Hematopoietic multipotent progenitor cell treated with erythropoietin and hydrocortisone succinate and interleukin-3 and kit ligand, for 4 days (in vitro differentiated cells): Measurements from ENCODE around the gene CACHD1.
"Not testable (repeated sequence)": the region's sequence is repeated elsewhere in the genome, so short reads cannot be mapped to it uniquely, and the experiment has no call there.

Experiments
- DNase-seq: peaks from one replicate; pipeline ENCODE4 v3.0.0-alpha.2; 2015

CACHD1 gene

GRCh38 chr1:64675718-64676345, 205.9 kb downstream of the CACHD1 start:
- DNase-seq: peak; percentile 52

- DNase-seq: no peak
These were observed 206.5 kb downstream of the CACHD1 start for GRCh38 chr1:64676386-64676785.

- no peak for DNase-seq
These were observed 207.6 kb downstream of the CACHD1 start for GRCh38 chr1:64677532-64677931.

GRCh38 chr1:64678366-64678765, 208.4 kb downstream of the CACHD1 start:
- DNase-seq: no peak

GRCh38 chr1:64679177-64679576, 209.2 kb downstream of the CACHD1 start:
- no peak for DNase-seq

GRCh38 chr1:64680599-64680998, 210.7 kb downstream of the CACHD1 start:
- no peak for DNase-seq

- no peak for DNase-seq
These were observed 211.1 kb downstream of the CACHD1 start for GRCh38 chr1:64681043-64681442.

- no peak for DNase-seq
These were observed 213.5 kb downstream of the CACHD1 start for GRCh38 chr1:64683419-64683818.

- DNase-seq: peak; percentile 33
These were observed 215.3 kb downstream of the CACHD1 start for GRCh38 chr1:64685217-64685616.

- no peak for DNase-seq
These were observed 215.9 kb downstream of the CACHD1 start for GRCh38 chr1:64685765-64686341.

- peak; percentile 81 for DNase-seq
These were observed 217.1 kb downstream of the CACHD1 start for GRCh38 chr1:64686828-64687724.

- peak; percentile 53 for DNase-seq
These were observed 217.9 kb downstream of the CACHD1 start for GRCh38 chr1:64687725-64688327.

- no peak for DNase-seq
These were observed 221.7 kb downstream of the CACHD1 start for GRCh38 chr1:64691626-64692025.

- DNase-seq: no peak
These were observed 223.0 kb downstream of the CACHD1 start for GRCh38 chr1:64692911-64693310.

- no peak for DNase-seq
These were observed 223.5 kb downstream of the CACHD1 start for GRCh38 chr1:64693406-64693805.

GRCh38 chr1:64696879-64697278, 226.9 kb downstream of the CACHD1 start:
- no peak for DNase-seq

GRCh38 chr1:64699327-64699726, 229.4 kb downstream of the CACHD1 start:
- DNase-seq: no peak

- no peak for DNase-seq
These were observed 231.1 kb downstream of the CACHD1 start for GRCh38 chr1:64701071-64701470.

GRCh38 chr1:64701886-64702285, 232.0 kb downstream of the CACHD1 start:
- no peak for DNase-seq

- DNase-seq: not testable (repeated sequence)
These were observed 232.7 kb downstream of the CACHD1 start for GRCh38 chr1:64702670-64703069.

GRCh38 chr1:64703600-64703999, 233.7 kb downstream of the CACHD1 start:
- DNase-seq: no peak

- DNase-seq: no peak
These were observed 235.7 kb downstream of the CACHD1 start for GRCh38 chr1:64705591-64705990.

GRCh38 chr1:64711266-64711665, 241.3 kb downstream of the CACHD1 start:
- DNase-seq: no peak

GRCh38 chr1:64712049-64712448, 242.1 kb downstream of the CACHD1 start:
- no peak for DNase-seq
